Peyer's patch (tissue), 4 donors: ENCODE measurements around the gene FABP3. TPM values are rescaled to one million over a fixed set of nuclear protein-coding genes. Genes with fewer than 3 reads are reported as not detected.

Experiments used
- DNase-seq, 3 donors: peaks; one replicate each; pipeline ENCODE4 v3.0.0-alpha.2; 2017 to 2019
- H3K27ac ChIP-seq, 4 donors: fragments of 200-600 bp; sonication (generic); one replicate each; pipeline ENCODE4 v1.5.1; 2016 to 2019
- H3K27me3 ChIP-seq, 2 donors: fragments of 200-600 bp; sonication (generic); one replicate each; pipeline ENCODE4 v1.5.1; 2019
- H3K36me3 ChIP-seq, 3 donors: fragments of 200-600 bp; sonication (generic); one replicate each; pipeline ENCODE4 v1.5.1; 2016 to 2019
- H3K4me1 ChIP-seq, 4 donors: fragments of 200-600 bp; sonication (generic); one replicate each; pipeline ENCODE4 v1.5.1; 2016 to 2019
- H3K4me3 ChIP-seq, 4 donors: fragments of 200-600 bp; sonication (generic); 1 replicate in 3 of 4; 2 replicates in 1 of 4; pipeline ENCODE4 v1.5.1; 2016 to 2019; ENCODE audit warnings: mild to moderate bottlenecking in 1 of 4
- H3K9me3 ChIP-seq, 4 donors: fragments of 200-600 bp; sonication (generic); one replicate each; pipeline ENCODE4 v1.5.1; 2016 to 2019; ENCODE audit warnings: mild to moderate bottlenecking in 1 of 4
- POLR2A ChIP-seq, 2 donors: fragments of 450-650 bp; IDR thresholded peaks; one replicate each; pipeline ENCODE4 v1.5.1; 2017; ENCODE audit warnings: antibody characterized with exemption in 2 of 2, mild to moderate bottlenecking in 2 of 2, moderate library complexity in 2 of 2
- total RNA-seq, 4 donors: library from RNA; depleted of rRNA; stranded (reverse); fragments of >200 nt; gene quantifications; one replicate each; pipeline ENCODE4 v1.1.0, GENCODE V29; 2016
- TF ChIP-seq, protein P1 (sequence below), 6 experiments: fragments of 450-650 bp in 4 of 6; fragments of 200-600 bp in 2 of 6; sonication (generic) in 1 of 6; IDR thresholded peaks; one replicate each; pipeline ENCODE4 v1.5.1; 2017 to 2019; ENCODE audit warnings: antibody characterized with exemption in 6 of 6, mild to moderate bottlenecking in 3 of 6, moderate library complexity in 1 of 6

The FABP3 gene
- total RNA-seq, 4 donors from 2014 or later: 2.7 to 15.7 TPM; not detected in 2

- Histone ChIP-seq H3K36me3 (no peaks in the 10 kb centered on the region), H3K27ac (no peak overlapping the region), H3K4me3 (no peak overlapping the region), H3K4me1 (peaks cover 6 to 48% (median 12%) of the 10 kb centered on the region in 4 donors), H3K9me3 (no peaks in the 10 kb centered on the region), H3K27me3 (no peaks in the 10 kb centered on the region)
- TF ChIP-seq, protein P1, sequence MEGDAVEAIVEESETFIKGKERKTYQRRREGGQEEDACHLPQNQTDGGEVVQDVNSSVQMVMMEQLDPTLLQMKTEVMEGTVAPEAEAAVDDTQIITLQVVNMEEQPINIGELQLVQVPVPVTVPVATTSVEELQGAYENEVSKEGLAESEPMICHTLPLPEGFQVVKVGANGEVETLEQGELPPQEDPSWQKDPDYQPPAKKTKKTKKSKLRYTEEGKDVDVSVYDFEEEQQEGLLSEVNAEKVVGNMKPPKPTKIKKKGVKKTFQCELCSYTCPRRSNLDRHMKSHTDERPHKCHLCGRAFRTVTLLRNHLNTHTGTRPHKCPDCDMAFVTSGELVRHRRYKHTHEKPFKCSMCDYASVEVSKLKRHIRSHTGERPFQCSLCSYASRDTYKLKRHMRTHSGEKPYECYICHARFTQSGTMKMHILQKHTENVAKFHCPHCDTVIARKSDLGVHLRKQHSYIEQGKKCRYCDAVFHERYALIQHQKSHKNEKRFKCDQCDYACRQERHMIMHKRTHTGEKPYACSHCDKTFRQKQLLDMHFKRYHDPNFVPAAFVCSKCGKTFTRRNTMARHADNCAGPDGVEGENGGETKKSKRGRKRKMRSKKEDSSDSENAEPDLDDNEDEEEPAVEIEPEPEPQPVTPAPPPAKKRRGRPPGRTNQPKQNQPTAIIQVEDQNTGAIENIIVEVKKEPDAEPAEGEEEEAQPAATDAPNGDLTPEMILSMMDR (IDR thresholded peaks at IDR 0.05): no peak
- TF ChIP-seq POLR2A (IDR thresholded peaks at IDR 0.05): no peak
- DNase-seq: no peak
Observed at GRCh38 chr1:31370565-31370964, 2.3 kb downstream of the FABP3 start.

- no peak overlapping the region for H3K4me3 ChIP-seq
- TF ChIP-seq, protein P1 (IDR thresholded peaks at IDR 0.05): no peak
- peaks cover 0 to 3% (median 0%) of the 10 kb centered on the region in 3 donors for H3K36me3 ChIP-seq
- no peaks in the 10 kb centered on the region for H3K27me3 ChIP-seq
- no peak for DNase-seq
- H3K9me3 ChIP-seq: no peaks in the 10 kb centered on the region
- H3K4me1 ChIP-seq: peaks cover 6 to 48% (median 12%) of the 10 kb centered on the region in 4 donors
- H3K27ac ChIP-seq: no peak overlapping the region
Observed at GRCh38 chr1:31370021-31370420, 2.9 kb downstream of the FABP3 start.

DNA sequence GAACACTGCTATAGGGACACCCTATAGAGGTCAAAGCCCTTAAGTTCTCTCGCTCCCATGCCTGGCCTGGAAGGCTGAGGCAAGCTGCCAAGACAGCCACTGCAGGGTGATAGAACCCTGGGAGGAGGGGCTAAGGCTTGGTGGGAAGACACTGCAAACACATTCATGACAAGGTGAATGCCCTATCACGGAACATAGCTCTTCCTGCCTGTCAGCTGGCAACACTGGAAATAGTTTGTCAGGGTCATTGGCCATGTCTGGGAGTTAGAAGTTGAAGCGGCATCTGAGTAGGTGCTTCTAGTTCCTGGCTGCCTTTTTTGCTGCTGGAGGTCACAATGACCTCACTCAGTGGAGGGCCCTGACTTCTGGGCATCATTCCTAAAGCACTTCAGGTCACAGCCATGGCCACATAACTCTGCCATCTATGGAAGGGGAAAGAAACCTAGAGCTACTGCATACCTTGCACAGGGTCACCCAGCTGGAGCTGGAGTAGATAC, 4.2 kb downstream of the FABP3 start:
- Histone ChIP-seq H3K36me3 (peaks cover 0 to 17% (median 0%) of the 10 kb centered on the region in 3 donors), H3K4me3 (no peak overlapping the region), H3K27ac (peak overlapping the region in 1 of 4 donors; percentile 23), H3K27me3 (no peaks in the 10 kb centered on the region), H3K9me3 (no peaks in the 10 kb centered on the region), H3K4me1 (peaks cover 6 to 35% (median 11%) of the 10 kb centered on the region in 4 donors)
- TF ChIP-seq, protein P1 (IDR thresholded peaks at IDR 0.05): no peak
- TF ChIP-seq POLR2A (IDR thresholded peaks at IDR 0.05): no peak
- DNase-seq: peak in 2 of 3 donors; percentile 66 to 74

DNA sequence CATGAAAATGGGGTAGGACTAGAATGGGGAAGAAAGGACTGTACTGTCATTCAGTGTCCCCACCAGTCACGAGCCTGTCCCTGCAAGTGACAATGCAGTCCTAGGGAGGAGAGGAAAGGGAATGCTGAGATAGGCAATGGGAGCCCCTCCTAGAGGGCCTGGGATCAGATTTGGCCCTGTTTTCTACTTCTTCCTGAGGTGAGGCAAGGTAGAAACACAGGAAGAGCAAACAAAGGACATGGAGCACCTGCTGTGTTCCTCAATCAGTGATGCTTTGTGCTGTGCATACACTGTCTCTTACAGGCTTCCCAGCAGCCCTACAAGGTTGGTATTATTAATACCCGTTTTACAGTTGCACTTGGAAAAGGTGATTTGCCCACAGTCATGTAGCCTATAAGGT, 6.1 kb downstream of the FABP3 start:
- Histone ChIP-seq H3K4me3 (no peak overlapping the region), H3K4me1 (peaks cover 0 to 17% (median 0%) of the 10 kb centered on the region in 4 donors), H3K9me3 (no peaks in the 10 kb centered on the region), H3K36me3 (peaks cover 0 to 22% (median 0%) of the 10 kb centered on the region in 3 donors), H3K27ac (no peak overlapping the region), H3K27me3 (no peaks in the 10 kb centered on the region)
- no peak for TF ChIP-seq POLR2A (IDR thresholded peaks at IDR 0.05)
- TF ChIP-seq, protein P1 (IDR thresholded peaks at IDR 0.05): no peak
- no peak for DNase-seq

- no peak overlapping the region for H3K27ac ChIP-seq
- peaks cover 0 to 29% (median 0%) of the 10 kb centered on the region in 3 donors for H3K36me3 ChIP-seq
- no peak for DNase-seq
- no peaks in the 10 kb centered on the region for H3K9me3 ChIP-seq
- H3K4me1 ChIP-seq: no peaks in the 10 kb centered on the region
- no peaks in the 10 kb centered on the region for H3K27me3 ChIP-seq
- no peak for TF ChIP-seq POLR2A (IDR thresholded peaks at IDR 0.05)
- H3K4me3 ChIP-seq: no peak overlapping the region
Observed at GRCh38 chr1:31364561-31365250, 8.2 kb downstream of the FABP3 start.

DNA sequence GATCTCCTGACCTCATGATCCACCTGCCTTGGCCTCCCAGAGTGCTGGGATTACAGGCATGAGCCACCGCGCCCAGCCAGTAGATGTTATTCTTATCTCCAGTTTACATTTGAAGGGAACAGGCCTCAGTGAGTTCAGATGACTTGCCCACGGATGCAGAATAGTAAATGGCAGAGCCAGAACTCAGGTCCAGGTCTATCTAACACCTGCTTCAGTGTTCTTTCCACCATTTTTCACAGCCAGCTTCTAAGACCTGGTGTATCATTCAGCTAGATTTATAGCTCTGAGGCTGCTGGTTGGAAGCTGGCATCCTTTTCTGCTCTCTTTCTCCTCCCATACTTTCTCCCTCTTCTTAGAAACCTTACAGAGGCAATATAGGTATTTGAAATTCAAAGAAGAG, 10.8 kb downstream of the FABP3 start:
- Histone ChIP-seq H3K4me3 (no peak overlapping the region), H3K27ac (no peak overlapping the region), H3K4me1 (no peaks in the 10 kb centered on the region), H3K36me3 (peaks cover 0 to 29% (median 0%) of the 10 kb centered on the region in 3 donors), H3K9me3 (no peaks in the 10 kb centered on the region), H3K27me3 (no peaks in the 10 kb centered on the region)
- TF ChIP-seq, protein P1 (IDR thresholded peaks at IDR 0.05): no peak
- TF ChIP-seq POLR2A (IDR thresholded peaks at IDR 0.05): no peak
- DNase-seq: no peak
